PFSK-1 (cell line): ENCODE results near the gene ANAPC2.

Experiments
- FOXP2 ChIP-seq: optimal IDR thresholded peaks from 2 replicates; pipeline ENCODE3; 2011; ENCODE audit warnings: borderline replicate concordance, control low read depth, inconsistent platforms; ENCODE audit not compliant: insufficient read depth; ENCODE audit errors: extremely low read length, extremely low read depth
- POLR2AphosphoS5 ChIP-seq: IDR thresholded peaks from 2 replicates; pipeline ENCODE4 v1.6.1; 2012; ENCODE audit warnings: low read depth, mild to moderate bottlenecking, control low read depth, low read length, moderate library complexity
- SIN3A ChIP-seq: IDR thresholded peaks from 2 replicates; pipeline ENCODE4 v1.6.1; 2012; ENCODE audit warnings: mild to moderate bottlenecking, low read length, moderate library complexity, borderline replicate concordance; ENCODE audit not compliant: insufficient read depth
- TAF1 ChIP-seq: IDR thresholded peaks from 2 replicates; pipeline ENCODE4 v1.6.1; 2012; ENCODE audit warnings: low read length, control low read depth, borderline replicate concordance; ENCODE audit not compliant: insufficient read depth
- TF ChIP-seq, protein P1 (sequence below), 2 experiments: IDR thresholded peaks; 2 replicates each; pipeline versions ENCODE4 v1.6.1 to v1.8.0; 2011 to 2012; ENCODE audit warnings: low read depth in 2 of 2, low read length in 2 of 2, control low read depth in 1 of 2, inconsistent platforms in 1 of 2, mild to moderate bottlenecking in 1 of 2, moderate library complexity in 1 of 2; ENCODE audit not compliant: insufficient read depth in 1 of 2

ANAPC2 gene

DNA sequence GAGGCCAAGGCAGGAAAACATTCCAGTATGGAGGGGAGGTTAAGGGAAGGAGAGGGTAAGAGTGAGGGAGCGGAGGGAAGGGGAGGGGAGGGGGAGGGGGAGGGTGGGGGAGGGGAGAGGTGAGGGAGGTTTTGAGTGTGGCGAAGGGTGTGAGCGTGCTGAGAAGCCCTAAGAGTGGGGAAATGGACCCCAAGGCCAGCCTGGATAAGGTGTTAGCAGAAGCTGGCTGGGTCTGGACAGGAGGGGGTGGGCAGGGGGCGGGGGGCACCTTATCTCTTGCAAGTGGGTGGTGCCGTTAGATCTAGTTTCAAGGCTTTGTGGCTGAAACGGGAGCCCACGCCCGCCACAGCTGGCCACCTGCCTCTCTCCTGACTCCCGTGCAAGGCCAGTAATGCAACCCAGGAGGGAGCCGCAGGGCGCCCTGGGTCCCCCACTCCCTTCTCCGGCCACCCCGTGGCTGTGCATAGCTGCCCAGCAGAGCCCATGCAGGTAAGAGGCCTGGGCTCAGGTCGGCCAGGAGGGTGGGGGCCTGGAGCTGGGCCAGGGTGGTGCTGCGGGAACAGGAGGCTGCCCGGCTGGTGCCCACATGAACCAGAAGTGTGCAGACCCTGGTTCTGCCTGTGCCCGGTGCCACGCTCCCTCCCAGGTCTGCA lies 39.6 kb upstream of the ANAPC2 start:
- TF ChIP-seq SIN3A (no peak), POLR2AphosphoS5 (no peak), FOXP2 (no peak), TAF1 (no peak)
- TF ChIP-seq, protein P1, sequence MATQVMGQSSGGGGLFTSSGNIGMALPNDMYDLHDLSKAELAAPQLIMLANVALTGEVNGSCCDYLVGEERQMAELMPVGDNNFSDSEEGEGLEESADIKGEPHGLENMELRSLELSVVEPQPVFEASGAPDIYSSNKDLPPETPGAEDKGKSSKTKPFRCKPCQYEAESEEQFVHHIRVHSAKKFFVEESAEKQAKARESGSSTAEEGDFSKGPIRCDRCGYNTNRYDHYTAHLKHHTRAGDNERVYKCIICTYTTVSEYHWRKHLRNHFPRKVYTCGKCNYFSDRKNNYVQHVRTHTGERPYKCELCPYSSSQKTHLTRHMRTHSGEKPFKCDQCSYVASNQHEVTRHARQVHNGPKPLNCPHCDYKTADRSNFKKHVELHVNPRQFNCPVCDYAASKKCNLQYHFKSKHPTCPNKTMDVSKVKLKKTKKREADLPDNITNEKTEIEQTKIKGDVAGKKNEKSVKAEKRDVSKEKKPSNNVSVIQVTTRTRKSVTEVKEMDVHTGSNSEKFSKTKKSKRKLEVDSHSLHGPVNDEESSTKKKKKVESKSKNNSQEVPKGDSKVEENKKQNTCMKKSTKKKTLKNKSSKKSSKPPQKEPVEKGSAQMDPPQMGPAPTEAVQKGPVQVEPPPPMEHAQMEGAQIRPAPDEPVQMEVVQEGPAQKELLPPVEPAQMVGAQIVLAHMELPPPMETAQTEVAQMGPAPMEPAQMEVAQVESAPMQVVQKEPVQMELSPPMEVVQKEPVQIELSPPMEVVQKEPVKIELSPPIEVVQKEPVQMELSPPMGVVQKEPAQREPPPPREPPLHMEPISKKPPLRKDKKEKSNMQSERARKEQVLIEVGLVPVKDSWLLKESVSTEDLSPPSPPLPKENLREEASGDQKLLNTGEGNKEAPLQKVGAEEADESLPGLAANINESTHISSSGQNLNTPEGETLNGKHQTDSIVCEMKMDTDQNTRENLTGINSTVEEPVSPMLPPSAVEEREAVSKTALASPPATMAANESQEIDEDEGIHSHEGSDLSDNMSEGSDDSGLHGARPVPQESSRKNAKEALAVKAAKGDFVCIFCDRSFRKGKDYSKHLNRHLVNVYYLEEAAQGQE (IDR thresholded peaks at IDR 0.05; ENCODE audit: insufficient read depth in 1 of 2, low read depth in 2 of 2, low read length in 2 of 2): no peak

DNA sequence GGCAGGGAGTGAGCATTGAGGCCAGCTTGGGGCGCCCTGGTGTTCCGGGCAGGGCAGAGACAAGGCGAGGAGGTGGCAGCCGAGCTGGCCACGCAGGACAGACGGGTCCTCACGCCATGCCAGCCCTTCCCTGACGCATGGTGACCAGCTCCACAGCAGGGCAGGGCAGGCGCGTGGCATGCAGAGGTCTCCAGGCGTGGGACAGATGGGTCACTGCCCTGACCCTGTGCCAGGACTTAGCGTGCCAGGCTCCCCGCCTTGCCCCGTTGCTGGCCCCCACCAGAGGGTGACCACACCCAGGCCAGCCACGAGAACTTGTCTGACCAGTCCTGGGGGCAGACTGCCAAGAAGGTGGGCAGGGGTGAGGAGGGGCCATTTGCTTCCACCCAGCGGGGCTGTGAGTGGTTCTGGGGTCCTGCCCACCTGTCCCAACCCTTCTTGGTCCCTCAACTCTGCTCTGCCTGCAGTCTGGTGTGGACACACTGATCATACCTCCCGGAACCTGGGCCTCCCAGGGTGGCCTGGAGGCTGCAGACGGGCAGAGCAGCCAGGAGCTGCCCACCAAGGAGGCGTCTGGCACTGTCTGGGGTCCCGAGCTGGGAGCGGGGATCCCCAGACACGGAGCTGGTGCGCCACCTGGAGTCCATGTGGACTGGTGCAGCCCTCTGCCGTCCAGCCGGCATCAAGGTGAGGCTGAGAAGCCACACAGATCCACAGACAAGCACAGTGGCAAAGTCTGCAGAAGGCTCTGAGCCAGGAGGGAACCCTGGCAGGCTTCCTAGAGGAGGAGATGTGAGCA lies 38.9 kb upstream of the ANAPC2 start, which contains the start of gene RNF224:
RNF224 (plus strand) TSS at position 449 of the 799 bp plus-strand sequence. CDS start 834 bp downstream, outside the sequence.
- TF ChIP-seq, protein P1 (IDR thresholded peaks at IDR 0.05; ENCODE audit: insufficient read depth in 1 of 2, low read depth in 2 of 2, low read length in 2 of 2): 0 out of 4 replicates have a peak, but pooled peaks of 1 of the 2 experiments have one; percentile 43
- TF ChIP-seq POLR2AphosphoS5: no peak

DNA sequence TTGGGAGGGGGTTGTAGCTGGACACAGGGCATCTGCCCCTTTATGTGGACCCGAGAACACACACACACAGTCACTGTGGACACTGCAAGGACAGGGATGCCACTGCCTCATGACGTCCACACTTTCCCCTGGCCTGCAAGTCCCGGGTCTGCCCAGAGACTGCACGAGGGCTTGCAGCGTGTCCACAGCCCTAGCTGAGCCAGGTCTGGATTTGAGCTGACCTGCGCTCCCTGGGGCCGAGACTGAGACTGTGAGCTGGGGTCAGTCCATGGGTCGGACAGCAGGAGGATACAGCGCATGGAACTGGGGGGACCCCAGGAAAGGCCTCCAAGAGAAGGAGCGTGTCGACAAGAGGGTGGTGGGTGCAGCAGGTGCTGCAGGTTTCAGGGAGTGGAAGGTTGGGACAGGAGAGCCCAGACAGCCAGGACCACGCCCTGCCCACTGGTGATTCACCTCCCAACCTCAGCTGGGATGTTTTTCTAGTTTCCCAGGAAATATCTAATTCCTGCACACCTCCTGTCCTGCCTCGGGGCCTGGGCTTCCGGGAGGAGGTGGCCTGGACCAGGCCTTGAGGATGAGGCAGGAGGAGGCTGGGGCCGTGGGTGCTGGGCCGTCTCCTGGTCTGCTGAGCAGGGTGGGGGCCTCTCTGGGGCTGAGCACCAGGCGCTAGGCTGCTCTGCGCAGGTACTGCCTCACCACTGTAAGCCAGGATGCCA lies 38.1 kb upstream of the ANAPC2 start:
- TF ChIP-seq FOXP2 (no peak), SIN3A (no peak), TAF1 (no peak), POLR2AphosphoS5 (no peak)
- TF ChIP-seq, protein P1 (IDR thresholded peaks at IDR 0.05; ENCODE audit: insufficient read depth in 1 of 2, low read depth in 2 of 2, low read length in 2 of 2): no peak

DNA sequence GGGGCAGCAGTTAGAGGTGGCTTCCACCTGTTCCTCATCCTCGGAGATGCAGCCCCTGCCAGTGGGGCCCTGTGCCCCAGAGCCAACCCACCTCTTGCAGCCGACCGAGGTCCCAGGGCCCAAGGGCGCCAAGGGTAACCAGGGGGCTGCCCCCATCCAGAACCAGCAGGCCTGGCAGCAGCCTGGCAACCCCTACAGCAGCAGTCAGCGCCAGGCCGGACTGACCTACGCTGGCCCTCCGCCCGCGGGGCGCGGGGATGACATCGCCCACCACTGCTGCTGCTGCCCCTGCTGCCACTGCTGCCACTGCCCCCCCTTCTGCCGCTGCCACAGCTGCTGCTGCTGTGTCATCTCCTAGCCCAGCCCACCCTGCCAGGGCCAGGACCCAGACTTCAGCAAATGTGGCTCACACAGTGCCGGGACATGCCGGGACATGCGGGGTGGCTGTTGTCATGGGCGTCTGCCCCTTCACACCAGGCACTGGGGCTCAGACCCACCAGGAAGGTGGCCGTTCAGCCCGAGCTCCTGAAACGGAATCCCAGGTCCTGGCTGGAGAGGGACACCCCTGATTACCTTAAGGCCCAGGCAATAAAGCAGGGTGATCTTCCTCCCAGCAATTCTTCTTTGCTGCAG lies 37.5 kb upstream of the ANAPC2 start:
- no peak for TF ChIP-seq POLR2AphosphoS5
- TF ChIP-seq, protein P1 (IDR thresholded peaks at IDR 0.05; ENCODE audit: insufficient read depth in 1 of 2, low read depth in 2 of 2, low read length in 2 of 2): no peak
- no peak for TF ChIP-seq SIN3A
- TF ChIP-seq FOXP2: no peak
- TF ChIP-seq TAF1: no peak
